GM18508 (cell line): ENCODE measurements around the gene SLC10A7.
A peak's percentile ranks its signal among the peaks of the same experiment; 100 is the strongest.

Source experiments
- ATAC-seq: cut with Tn5 transposase; IDR thresholded peaks from one replicate; pipeline ENCODE4 v1.9.1; 2021; ENCODE audit warnings: moderate number of reproducible peaks; ENCODE audit not compliant: insufficient read depth, unreplicated experiment

Gene SLC10A7

DNA sequence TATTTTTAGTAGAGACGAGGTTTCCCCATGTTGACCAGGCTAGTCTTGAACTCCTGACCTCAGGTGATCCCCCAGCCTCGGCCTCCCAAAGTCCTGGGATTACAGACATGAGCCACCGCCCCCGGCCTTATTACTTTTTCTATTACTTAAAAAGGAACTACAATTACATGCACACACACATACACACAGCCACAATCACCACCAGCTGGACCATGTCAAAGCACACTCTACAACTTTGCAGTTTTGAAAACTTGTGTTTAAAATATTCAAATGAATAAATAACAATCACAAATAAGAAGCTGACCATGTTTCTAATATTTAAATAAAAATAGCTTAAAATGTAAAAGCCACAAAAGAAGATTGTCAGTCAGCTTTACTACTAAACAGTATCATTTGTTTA lies 23.4 kb downstream of the SLC10A7 start:
- ATAC-seq: no peak

DNA sequence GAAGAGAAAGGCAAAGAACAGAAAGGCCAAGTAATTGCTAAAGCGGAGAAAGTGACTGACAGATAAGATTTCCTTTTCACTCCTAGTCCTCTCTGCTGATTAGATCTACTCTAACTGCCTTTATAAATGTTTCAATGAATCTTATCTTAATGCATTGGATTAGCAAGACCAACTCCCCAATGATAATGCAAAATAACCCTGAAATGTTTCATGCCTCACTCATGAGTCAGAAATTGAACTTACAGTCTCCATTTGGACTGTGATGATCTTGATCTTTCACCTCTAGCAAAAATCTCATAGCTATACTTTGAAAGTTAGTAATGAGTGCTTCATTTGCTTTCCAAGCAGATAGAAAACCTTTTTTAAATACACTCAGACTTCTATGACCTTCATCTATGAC lies 26.5 kb downstream of the SLC10A7 start:
- ATAC-seq: no peak

DNA sequence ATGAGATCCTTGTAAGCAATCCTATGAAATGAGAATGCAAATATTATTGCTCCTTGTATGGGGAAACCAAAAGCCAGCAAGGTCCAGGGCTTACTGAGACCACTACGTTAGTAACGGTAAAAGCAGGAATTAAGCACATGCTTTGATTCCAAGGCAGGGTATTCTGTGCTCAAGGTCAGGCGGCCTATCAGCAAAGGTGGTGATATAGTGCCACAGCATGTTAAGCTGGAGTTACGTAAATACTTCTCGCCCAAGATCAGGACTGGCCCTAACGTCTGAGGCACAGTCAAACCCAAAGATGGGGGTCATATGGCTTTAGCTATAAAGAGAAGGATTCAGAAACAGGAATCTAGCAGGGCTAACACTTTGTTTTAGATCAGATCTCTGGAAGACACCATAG lies 27.6 kb downstream of the SLC10A7 start:
- no peak for ATAC-seq

DNA sequence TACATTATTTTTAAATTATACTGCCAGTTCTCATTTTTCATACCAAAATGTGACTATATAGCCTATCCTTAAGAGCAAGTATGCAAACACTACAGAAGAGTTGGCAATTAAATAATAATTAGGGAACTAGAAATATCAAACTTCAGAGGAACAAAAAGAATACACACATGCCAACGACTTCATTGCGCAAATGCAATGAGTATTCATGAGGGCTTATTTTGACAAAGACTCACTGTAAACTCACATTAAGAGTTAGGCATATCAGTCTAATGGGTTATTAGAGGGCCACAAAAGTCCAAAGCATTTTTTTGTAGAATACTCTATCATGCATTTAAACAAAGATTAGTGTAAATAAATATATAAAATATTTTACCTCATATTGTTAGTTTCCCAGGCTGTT lies 31.6 kb downstream of the SLC10A7 start:
- no peak for ATAC-seq

DNA sequence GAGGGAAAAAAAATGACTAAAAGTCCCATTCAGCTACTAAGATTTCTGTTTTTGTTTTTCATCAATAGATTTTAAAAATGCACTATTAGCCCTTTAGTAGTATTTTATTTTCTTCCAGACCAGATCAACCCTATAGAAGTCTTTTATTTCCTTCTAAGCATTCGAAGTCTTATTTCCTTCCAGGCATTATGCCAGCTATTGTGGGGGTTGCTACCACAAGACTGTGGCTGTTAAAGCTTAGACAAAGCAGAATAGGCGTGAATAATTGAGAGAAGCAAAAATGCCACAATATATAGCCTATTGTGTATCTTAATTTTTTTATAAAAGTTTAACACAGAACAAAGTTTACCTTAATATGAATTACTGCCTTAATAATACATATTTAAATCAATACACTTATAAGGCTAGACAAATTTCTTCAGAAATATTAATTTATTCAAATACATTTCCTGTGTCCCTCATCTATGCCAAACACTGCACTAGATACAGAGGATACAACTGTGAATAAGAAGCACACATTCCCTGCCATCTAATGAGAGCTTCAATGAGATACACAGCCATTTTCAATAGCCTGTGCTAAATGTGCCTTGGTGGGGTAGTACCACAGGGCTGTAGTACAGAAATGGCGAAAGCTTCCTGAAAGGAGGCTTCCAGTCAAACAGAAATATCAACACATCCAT lies 33.1 kb downstream of the SLC10A7 start:
- no peak for ATAC-seq

DNA sequence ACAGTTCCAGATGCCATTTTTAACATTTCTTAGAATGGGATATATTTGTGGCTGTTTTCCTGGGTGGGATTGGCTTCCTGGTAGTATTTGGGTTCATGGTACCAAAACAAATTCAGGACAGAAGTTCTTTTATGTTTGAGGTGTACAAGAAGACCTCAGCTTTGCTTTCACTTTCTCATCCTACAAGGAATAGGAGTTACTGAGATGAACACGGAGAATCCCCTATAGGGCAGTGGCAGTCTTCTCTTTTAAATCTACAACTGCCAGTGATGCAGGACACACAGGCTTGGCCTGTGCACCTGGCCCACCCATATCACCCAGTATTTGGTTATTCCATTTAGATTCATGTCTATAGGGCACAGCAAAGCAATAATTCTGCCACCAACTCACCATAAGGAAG lies 35.2 kb downstream of the SLC10A7 start:
- ATAC-seq: peak; percentile 67

DNA sequence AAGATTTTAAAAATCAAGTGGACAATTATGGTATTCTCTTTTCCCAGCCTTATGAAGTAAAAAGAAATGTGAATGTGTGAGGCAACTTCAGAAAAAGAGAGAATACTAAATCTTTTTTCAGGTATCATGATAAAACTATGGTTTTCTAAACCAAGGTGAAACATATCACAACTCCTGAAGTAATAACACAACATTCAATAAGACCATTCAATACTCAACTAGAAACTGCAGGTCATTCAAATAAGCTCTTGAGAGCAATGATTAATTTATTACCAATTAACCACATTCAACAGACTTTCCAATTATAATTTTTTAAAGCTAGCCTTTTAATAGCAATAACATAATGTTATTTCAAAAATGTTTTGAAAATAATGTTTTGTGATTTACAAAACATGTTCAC lies 35.8 kb downstream of the SLC10A7 start:
- peak; percentile 56 for ATAC-seq

DNA sequence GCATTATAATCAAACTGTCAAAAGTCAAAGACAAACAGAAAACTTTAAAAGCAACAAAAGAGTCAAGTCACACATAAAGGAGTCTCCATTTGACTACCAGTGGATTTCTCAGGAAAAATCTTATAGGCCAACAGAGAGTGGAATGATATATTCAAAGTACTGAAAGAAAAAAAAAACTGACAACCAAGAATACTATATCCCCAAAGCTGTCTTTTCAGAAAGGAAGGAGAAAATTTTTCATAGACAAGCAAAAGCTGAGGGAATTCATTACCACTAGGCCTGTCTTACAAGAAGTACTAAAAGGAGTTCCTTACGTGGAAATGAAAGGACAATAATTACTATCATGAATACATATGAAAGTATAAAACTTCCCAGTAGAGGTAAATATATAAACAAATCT lies 39.0 kb downstream of the SLC10A7 start:
- no peak for ATAC-seq

DNA sequence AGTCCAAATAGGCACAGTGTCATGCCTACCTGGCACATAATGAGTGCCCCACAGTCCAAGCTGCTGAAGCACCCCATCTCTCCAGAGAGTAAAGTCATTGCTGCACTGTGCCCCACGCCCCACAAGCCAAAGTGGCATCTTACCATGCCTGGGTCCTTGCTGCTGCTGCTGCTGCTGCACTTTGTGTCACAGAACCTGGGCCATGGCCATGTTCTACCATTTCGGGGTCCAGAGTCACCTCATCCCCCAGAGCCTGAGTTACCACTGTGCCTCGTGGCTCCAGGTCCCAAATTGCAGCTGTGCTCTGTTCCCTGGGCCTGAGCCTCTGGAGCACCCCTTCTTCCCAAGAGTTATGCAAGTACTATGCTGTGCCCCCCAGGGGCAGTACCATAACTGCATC lies 40.5 kb downstream of the SLC10A7 start:
- ATAC-seq: no peak

- ATAC-seq: no peak
Measured at GRCh38 chr4:146478009-146478408, 43.7 kb downstream of the SLC10A7 start.

DNA sequence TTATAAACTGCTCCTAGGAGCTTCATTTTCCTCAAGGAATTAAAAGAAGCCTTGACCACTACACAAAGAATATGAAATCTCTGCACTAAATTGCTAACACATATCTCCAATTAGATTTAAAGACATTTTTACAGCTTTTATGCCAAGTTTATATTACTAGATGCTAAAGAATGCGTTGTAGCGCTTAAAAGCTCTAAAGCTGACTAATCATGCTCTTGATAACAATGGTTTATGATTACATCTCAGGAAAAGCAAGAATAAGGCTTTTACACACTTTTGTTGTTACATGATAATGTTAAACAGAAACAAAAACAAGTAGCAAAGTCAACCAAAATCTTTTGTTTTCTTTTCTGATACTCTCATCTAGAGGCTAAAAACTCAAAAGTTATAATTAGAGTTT lies 44.7 kb downstream of the SLC10A7 start:
- no peak for ATAC-seq

- ATAC-seq: no peak
Measured at GRCh38 chr4:146472404-146472803, 49.3 kb downstream of the SLC10A7 start.

- no peak for ATAC-seq
Measured at GRCh38 chr4:146470604-146471003, 51.1 kb downstream of the SLC10A7 start.

DNA sequence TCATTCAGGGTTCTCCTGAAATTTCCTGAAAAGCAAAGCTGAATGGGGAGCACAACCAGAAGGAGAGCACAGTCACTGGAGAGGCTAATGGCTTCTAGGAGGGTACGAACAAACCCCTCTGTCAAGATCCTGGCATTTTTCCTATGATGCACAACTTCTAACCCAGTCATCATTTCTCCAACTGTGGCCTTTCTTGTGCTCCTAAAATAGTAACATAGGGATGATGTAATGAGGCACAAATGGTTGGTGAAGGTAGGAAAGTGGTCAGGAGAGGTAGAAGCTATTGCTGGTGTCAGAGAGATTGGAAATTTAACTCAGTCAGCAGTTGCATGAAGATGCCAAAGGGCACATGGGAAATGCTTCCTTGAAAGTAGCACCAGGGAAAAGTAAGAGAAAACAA lies 52.7 kb downstream of the SLC10A7 start:
- ATAC-seq: no peak

DNA sequence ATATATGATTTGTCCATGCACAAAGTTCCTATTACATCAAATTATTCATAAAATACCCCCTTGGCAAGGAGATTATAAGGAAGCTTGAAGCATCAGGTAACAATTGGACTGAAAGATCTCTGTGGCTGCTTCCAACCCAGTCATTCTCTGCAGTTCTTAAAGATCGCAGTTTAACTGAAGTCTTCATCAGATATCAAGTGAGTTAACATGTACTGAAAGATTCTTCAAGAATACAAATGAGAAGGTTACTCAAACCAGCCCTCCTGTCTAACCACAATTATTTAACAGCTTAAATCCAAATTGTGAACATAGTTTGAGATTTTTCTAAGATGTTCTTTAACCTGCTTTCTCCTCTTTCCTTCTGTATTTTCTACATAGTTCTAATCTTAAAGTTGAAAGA lies 56.1 kb downstream of the SLC10A7 start:
- no peak for ATAC-seq

GRCh38 chr4:146462251-146462650 lies 59.5 kb downstream of the SLC10A7 start:
- no peak for ATAC-seq

DNA sequence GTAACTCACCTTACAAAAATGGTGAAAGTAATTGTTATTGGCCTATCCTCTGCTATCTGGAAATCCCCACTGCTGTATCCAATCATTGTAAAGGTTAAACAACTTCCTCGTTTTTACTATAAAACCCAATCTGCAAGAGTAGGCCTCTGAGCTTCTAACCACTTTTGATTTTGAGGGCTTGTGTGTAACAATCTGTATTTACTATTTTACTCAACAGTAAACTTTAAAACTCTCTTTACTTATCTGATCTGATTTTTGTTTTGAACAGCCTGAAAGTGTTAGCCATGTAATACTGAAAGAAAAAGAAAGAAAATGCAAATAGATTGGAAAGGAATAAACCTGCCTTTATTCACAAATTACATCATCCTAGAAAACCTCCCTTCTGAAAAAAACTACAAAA lies 63.1 kb downstream of the SLC10A7 start:
- peak; percentile 94 for ATAC-seq

DNA sequence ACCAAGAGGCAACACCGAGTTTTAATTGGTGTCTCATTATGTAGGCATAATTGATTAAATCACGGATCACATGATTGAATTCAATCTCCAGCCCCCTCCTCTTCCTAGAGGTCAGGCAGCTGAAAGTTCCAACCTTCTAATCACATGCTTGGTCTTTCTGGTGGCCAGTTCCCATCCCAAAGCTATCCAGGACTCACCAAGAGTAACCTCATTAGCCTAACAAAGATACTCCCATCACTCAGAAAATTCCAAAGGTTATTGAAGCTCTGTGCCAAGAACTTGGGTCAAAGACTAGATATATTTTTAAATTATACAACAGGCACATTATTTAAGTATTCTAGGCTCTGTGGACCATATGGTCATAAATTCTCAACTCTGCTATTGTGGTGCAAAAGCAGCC lies 65.1 kb downstream of the SLC10A7 start:
- ATAC-seq: no peak

GRCh38 chr4:146453181-146453807 lies 68.4 kb downstream of the SLC10A7 start:
- ATAC-seq: no peak

DNA sequence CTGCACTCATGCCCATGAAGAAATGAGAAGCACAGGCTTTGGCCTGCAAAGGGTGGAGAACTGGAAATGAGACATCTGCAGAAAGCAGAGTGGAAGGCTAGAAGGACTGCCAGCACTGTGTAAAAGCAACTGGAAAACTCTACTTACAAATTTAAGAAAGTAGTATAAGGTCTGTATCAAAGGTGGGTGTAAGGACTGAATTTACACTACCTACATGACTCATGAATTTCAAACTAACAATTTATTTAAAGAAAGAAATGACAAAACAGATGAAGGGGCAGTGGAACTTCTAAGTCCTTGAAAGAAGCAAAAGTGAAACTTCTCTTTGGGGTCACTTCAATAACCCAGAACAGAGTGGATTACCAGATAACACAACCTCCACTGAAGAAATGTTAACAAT lies 71.2 kb downstream of the SLC10A7 start:
- ATAC-seq: peak; percentile 75

DNA sequence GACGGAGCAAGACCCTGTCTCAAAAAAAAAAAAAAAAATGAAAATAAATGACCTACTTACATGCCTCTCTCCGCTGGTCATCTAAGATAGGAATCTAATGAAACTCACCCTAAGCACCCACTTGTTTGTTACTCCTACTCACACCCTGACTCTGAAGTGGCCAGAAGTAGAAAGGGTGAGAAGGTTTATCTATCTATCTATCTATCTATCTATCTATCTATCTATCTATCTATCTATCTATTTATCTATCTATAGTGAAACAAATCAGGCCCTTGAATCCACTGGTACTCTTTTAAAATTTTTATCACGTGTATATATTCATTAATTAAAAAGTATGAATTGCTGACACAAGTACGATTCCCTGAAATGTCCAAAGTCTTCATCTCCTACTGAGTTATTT lies 75.2 kb downstream of the SLC10A7 start:
- no peak for ATAC-seq
